CD14-positive monocyte (primary cell): ENCODE results near the gene CELF2. TPM values are rescaled to one million over a fixed set of nuclear protein-coding genes. Genes with fewer than 3 reads are reported as not detected.

Experiments used
- DNase-seq, 3 donors: peaks; one replicate each; pipeline ENCODE4 v3.0.0-alpha.2; 2011 to 2022
- H2AFZ ChIP-seq: 2 replicates; pipeline ENCODE4 v1.6.0; 2012; ENCODE audit warnings: mild to moderate bottlenecking, low read depth, low read length, inconsistent platforms; ENCODE audit not compliant: insufficient read depth, poor library complexity, severe bottlenecking
- H3K27ac ChIP-seq, 2 donors: 1 replicate in 1 of 2; 2 replicates in 1 of 2; pipeline ENCODE4 v1.5.1; 2012 to 2013; ENCODE audit warnings: low read length in 2 of 2, control low read depth in 1 of 2, inconsistent platforms in 1 of 2, low read depth in 1 of 2, mild to moderate bottlenecking in 1 of 2
- H3K27me3 ChIP-seq, 2 donors: one replicate each; pipeline versions ENCODE4 v1.6.0 to v1.6.1; 2011 to 2013; ENCODE audit warnings: low read length in 2 of 2; ENCODE audit not compliant: control insufficient read depth in 2 of 2, insufficient read depth in 2 of 2
- H3K36me3 ChIP-seq, 2 donors: replicated peaks in 1 of 2; 1 replicate in 1 of 2; 2 replicates in 1 of 2; pipeline versions ENCODE4 v1.5.1 to v1.6.1; 2012 to 2013; ENCODE audit warnings: low read length in 2 of 2, control low read depth in 1 of 2, inconsistent platforms in 1 of 2, mild to moderate bottlenecking in 1 of 2; ENCODE audit not compliant: insufficient read depth in 2 of 2, control insufficient read depth in 1 of 2
- H3K4me1 ChIP-seq, 2 donors: 1 replicate in 1 of 2; 2 replicates in 1 of 2; pipeline versions ENCODE4 v1.5.1 to v1.6.1; 2012 to 2013; ENCODE audit warnings: low read length in 2 of 2, control low read depth in 1 of 2, inconsistent platforms in 1 of 2, mild to moderate bottlenecking in 1 of 2, moderate library complexity in 1 of 2; ENCODE audit not compliant: insufficient read depth in 2 of 2, control insufficient read depth in 1 of 2
- H3K4me2 ChIP-seq: replicated peaks from 2 replicates; pipeline ENCODE3; 2012; ENCODE audit warnings: low read length, moderate library complexity, mild to moderate bottlenecking; ENCODE audit not compliant: poor library complexity, severe bottlenecking; ENCODE audit errors: extremely low read depth
- H3K4me3 ChIP-seq, 3 experiments: fragments of 200-600 bp in 1 of 3; sonication (generic) in 1 of 3; replicated peaks in 1 of 3; 1 replicate in 2 of 3; 2 replicates in 1 of 3; pipeline ENCODE4 v1.5.1; 2011 to 2013; ENCODE audit warnings: low read length in 3 of 3, mild to moderate bottlenecking in 3 of 3, control low read depth in 2 of 3, low read depth in 2 of 3, inconsistent platforms in 1 of 3, moderate library complexity in 1 of 3
- H3K79me2 ChIP-seq: 2 replicates; pipeline ENCODE4 v1.6.0; 2012; ENCODE audit warnings: mild to moderate bottlenecking, control low read depth, inconsistent platforms, low read length, moderate library complexity; ENCODE audit not compliant: insufficient read depth
- H3K9ac ChIP-seq: 2 replicates; pipeline ENCODE4 v1.6.0; 2017; ENCODE audit warnings: low read length, mild to moderate bottlenecking; ENCODE audit not compliant: insufficient read depth, poor library complexity, severe bottlenecking
- H3K9me3 ChIP-seq, 2 donors: replicated peaks in 1 of 2; 1 replicate in 1 of 2; 2 replicates in 1 of 2; pipeline versions ENCODE4 v1.5.1 to v1.6.1; 2012 to 2013; ENCODE audit warnings: low read length in 2 of 2, control low read depth in 1 of 2; ENCODE audit not compliant: control insufficient read depth in 1 of 2, insufficient read depth in 1 of 2
- H4K20me1 ChIP-seq: 2 replicates; pipeline ENCODE4 v1.6.0; 2012; ENCODE audit warnings: mild to moderate bottlenecking, low read length, control low read depth, moderate library complexity; ENCODE audit not compliant: insufficient read depth
- H3K27ac Mint-ChIP-seq, 7 donors: one replicate each; pipeline ENCODE4 v1.8.0; 2020; ENCODE audit warnings: mild to moderate bottlenecking in 7 of 7, mixed read lengths in 7 of 7, moderate library complexity in 6 of 7, inconsistent platforms in 2 of 7
- H3K27me3 Mint-ChIP-seq, 3 donors: one replicate each; pipeline ENCODE4 v1.8.0; 2021 to 2022; ENCODE audit warnings: low read depth in 3 of 3, mild to moderate bottlenecking in 3 of 3, mixed read lengths in 3 of 3, moderate library complexity in 3 of 3, inconsistent platforms in 1 of 3
- H3K36me3 Mint-ChIP-seq, 2 donors: one replicate each; pipeline ENCODE4 v1.8.0; 2020; ENCODE audit warnings: mixed read lengths in 2 of 2, inconsistent platforms in 1 of 2, mild to moderate bottlenecking in 1 of 2
- H3K4me1 Mint-ChIP-seq: one replicate; pipeline ENCODE4 v1.8.0; 2020; ENCODE audit warnings: mild to moderate bottlenecking, mixed read lengths
- H3K4me3 Mint-ChIP-seq, 2 donors: one replicate each; pipeline ENCODE4 v1.8.0; 2020; ENCODE audit warnings: mild to moderate bottlenecking in 2 of 2, mixed read lengths in 2 of 2, moderate library complexity in 1 of 2
- H3K9me3 Mint-ChIP-seq, 7 donors: one replicate each; pipeline ENCODE4 v1.8.0; 2020 to 2022; ENCODE audit warnings: mixed read lengths in 7 of 7, mild to moderate bottlenecking in 6 of 7, moderate library complexity in 6 of 7, inconsistent platforms in 2 of 7
- CTCF ChIP-seq: fragments of 200-600 bp; IDR thresholded peaks from one replicate; pipeline ENCODE4 v1.8.0; 2022; ENCODE audit warnings: antibody characterized with exemption, mild to moderate bottlenecking
- WGBS: methylation state at CpG from one replicate; pipeline ENCODE4 v1.1.5; 2013; ENCODE audit warnings: missing lambda C conversion rate; ENCODE audit not compliant: insufficient coverage; 5-methylcytosine and 5-hydroxymethylcytosine counted together
- intact Hi-C, 2 donors: fragments of 100-400 bp; cut with micrococcal nuclease; formaldehyde crosslinking; loops; one replicate each; pipeline versions ENCODE4 v1.15.0 to v1.15.1; 2023
- polyA plus RNA-seq, 3 donors: library from polyadenylated mRNA; depleted of rRNA in 1 of 3; unstranded in 2 of 3; stranded (reverse) in 1 of 3; fragments of 300-500 nt in 2 of 3; fragments of >200 nt in 1 of 3; fragmentation: Illumina TruSeq in 2 of 3; gene quantifications; 1 replicate in 2 of 3; 2 replicates in 1 of 3; pipeline ENCODE4 v1.2.3, GENCODE V29; 2012 to 2021

The CELF2 gene
- polyA plus RNA-seq, 3 donors, result 53.5 to 93.3 (median 80.5) TPM

- Histone ChIP-seq H3K4me2 (no peak overlapping the region), H2AFZ (no peak overlapping the region), H4K20me1 (no peaks in the 10 kb centered on the region), H3K27ac (no peak overlapping the region), H3K9me3 (no peaks in the 10 kb centered on the region), H3K79me2 (no peaks in the 10 kb centered on the region), H3K9ac (no peak overlapping the region), H3K4me1 (no peaks in the 10 kb centered on the region), H3K36me3 (no peaks in the 10 kb centered on the region), H3K27me3 (no peaks in the 10 kb centered on the region), H3K4me3 (no peak overlapping the region)
- no peak for DNase-seq
- no peak overlapping the region for H3K4me3 Mint-ChIP-seq
- TF ChIP-seq CTCF, result no peak
- intact Hi-C loops, result no loop called here
- WGBS, result 100% methylated on average over 1 of the region's 5 CpGs
- H3K9me3 Mint-ChIP-seq, result peaks cover 0 to 3% (median 0%) of the 10 kb centered on the region in 7 donors
- H3K36me3 Mint-ChIP-seq, result no peaks in the 10 kb centered on the region
- H3K27ac Mint-ChIP-seq, result no peak overlapping the region
- no peaks in the 10 kb centered on the region for H3K4me1 Mint-ChIP-seq
- peaks cover 0 to 6% (median 3%) of the 10 kb centered on the region in 3 donors for H3K27me3 Mint-ChIP-seq
Observed at GRCh38 chr10:11049806-11050205, 32.1 kb downstream of the CELF2 start.

GRCh38 chr10:11050301-11051287 is 32.9 kb downstream of the CELF2 start:
- Histone ChIP-seq H4K20me1 (no peaks in the 10 kb centered on the region), H3K79me2 (no peaks in the 10 kb centered on the region), H3K9ac (no peak overlapping the region), H3K4me1 (no peaks in the 10 kb centered on the region), H3K4me3 (no peak overlapping the region), H3K27ac (no peak overlapping the region), H2AFZ (no peak overlapping the region), H3K4me2 (no peak overlapping the region), H3K9me3 (no peaks in the 10 kb centered on the region), H3K27me3 (no peaks in the 10 kb centered on the region), H3K36me3 (no peaks in the 10 kb centered on the region)
- no peaks in the 10 kb centered on the region for H3K36me3 Mint-ChIP-seq
- H3K9me3 Mint-ChIP-seq, result peaks cover 0 to 3% (median 0%) of the 10 kb centered on the region in 7 donors
- WGBS, result 91% methylated on average over 6 of the region's 10 CpGs
- H3K27me3 Mint-ChIP-seq, result peaks cover 0 to 6% (median 3%) of the 10 kb centered on the region in 3 donors
- H3K4me3 Mint-ChIP-seq, result no peak overlapping the region
- no peak for DNase-seq
- intact Hi-C loops, result no loop called here
- no peak overlapping the region for H3K27ac Mint-ChIP-seq
- no peaks in the 10 kb centered on the region for H3K4me1 Mint-ChIP-seq
- TF ChIP-seq CTCF, result no peak
